VCaP (cell line): ENCODE data around the gene CFAP97D2.
"Not testable (repeated sequence)": the region's sequence is repeated elsewhere in the genome, so short reads cannot be mapped to it uniquely, and the experiment has no call there.

Experiments used
- H3K27ac ChIP-seq: fragments of 450-650 bp; 2 replicates; pipeline ENCODE4 v1.5.1; 2017
- CTCF ChIP-seq: fragments of 450-650 bp; conservative IDR thresholded peaks from 2 replicates; pipeline ENCODE4 v1.5.1; 2017; ENCODE audit warnings: mild to moderate bottlenecking, moderate library complexity

Gene CFAP97D2

GRCh38 chr13:114185182-114185971 is 6.3 kb downstream of the CFAP97D2 start:
- no peak for TF ChIP-seq CTCF

GRCh38 chr13:114194853-114195252 is 15.8 kb downstream of the CFAP97D2 start:
- no peak overlapping the region for H3K27ac ChIP-seq
- no peak for TF ChIP-seq CTCF

More at GRCh38 chr13:114185182-114185971, 6.3 kb downstream of the CFAP97D2 start:
- no peak overlapping the region for H3K27ac ChIP-seq

GRCh38 chr13:114196629-114197028 is 17.6 kb downstream of the CFAP97D2 start:
- no peak for TF ChIP-seq CTCF
- H3K27ac ChIP-seq, result no peak overlapping the region

- H3K27ac ChIP-seq, result no peak overlapping the region
- TF ChIP-seq CTCF, result no peak
Measured at GRCh38 chr13:114198556-114198955, 19.5 kb downstream of the CFAP97D2 start.

GRCh38 chr13:114199526-114199925 is 20.5 kb downstream of the CFAP97D2 start:
- not testable (repeated sequence) for H3K27ac ChIP-seq

GRCh38 chr13:114199954-114200353 is 20.9 kb downstream of the CFAP97D2 start:
- H3K27ac ChIP-seq, result no peak overlapping the region
- no peak for TF ChIP-seq CTCF

- no peak for TF ChIP-seq CTCF
- no peak overlapping the region for H3K27ac ChIP-seq
Measured at GRCh38 chr13:114200399-114200911, 21.4 kb downstream of the CFAP97D2 start.

GRCh38 chr13:114202581-114202980 is 23.5 kb downstream of the CFAP97D2 start:
- TF ChIP-seq CTCF, result no peak
- H3K27ac ChIP-seq, result no peak overlapping the region
